ENCODE results near the gene FOXA2.

GRCh38 chr20:22545045-22545444 lies 39.3 kb downstream of the FOXA2 start:
- TF ChIP-seq, protein P1, sequence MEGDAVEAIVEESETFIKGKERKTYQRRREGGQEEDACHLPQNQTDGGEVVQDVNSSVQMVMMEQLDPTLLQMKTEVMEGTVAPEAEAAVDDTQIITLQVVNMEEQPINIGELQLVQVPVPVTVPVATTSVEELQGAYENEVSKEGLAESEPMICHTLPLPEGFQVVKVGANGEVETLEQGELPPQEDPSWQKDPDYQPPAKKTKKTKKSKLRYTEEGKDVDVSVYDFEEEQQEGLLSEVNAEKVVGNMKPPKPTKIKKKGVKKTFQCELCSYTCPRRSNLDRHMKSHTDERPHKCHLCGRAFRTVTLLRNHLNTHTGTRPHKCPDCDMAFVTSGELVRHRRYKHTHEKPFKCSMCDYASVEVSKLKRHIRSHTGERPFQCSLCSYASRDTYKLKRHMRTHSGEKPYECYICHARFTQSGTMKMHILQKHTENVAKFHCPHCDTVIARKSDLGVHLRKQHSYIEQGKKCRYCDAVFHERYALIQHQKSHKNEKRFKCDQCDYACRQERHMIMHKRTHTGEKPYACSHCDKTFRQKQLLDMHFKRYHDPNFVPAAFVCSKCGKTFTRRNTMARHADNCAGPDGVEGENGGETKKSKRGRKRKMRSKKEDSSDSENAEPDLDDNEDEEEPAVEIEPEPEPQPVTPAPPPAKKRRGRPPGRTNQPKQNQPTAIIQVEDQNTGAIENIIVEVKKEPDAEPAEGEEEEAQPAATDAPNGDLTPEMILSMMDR (conservative IDR thresholded peaks at IDR 0.05; ENCODE audit: low read depth, low read length) = no peak
- no peak for TF ChIP-seq EZH2 (IDR thresholded peaks at IDR 0.05; ENCODE audit: low read length, unreplicated experiment)

All from PC-3 (cell line).